H9 (cell line): ENCODE data around the gene MED13L. TPM values are rescaled to one million over a fixed set of nuclear protein-coding genes. Genes with fewer than 3 reads are reported as not detected.

Experiments
- DNase-seq: peaks from one replicate; pipeline ENCODE4 v3.0.0-alpha.2; 2017
- H2AFZ ChIP-seq: one replicate; pipeline ENCODE4 v1.6.1; 2013; ENCODE audit warnings: mild to moderate bottlenecking, low read length, control low read depth, moderate library complexity
- H2AK5ac ChIP-seq: 2 replicates; pipeline ENCODE4 v1.6.1; 2013; ENCODE audit warnings: low read length, control low read depth, mixed read lengths; ENCODE audit not compliant: insufficient read length
- H2BK120ac ChIP-seq: one replicate; pipeline ENCODE4 v1.6.1; 2013; ENCODE audit warnings: low read depth, mild to moderate bottlenecking, low read length, control low read depth, inconsistent platforms; ENCODE audit not compliant: poor library complexity, severe bottlenecking
- H2BK12ac ChIP-seq: 2 replicates; pipeline ENCODE4 v1.6.1; 2013; ENCODE audit warnings: low read length, control low read depth, mixed read lengths, low read depth; ENCODE audit not compliant: insufficient read length
- H2BK15ac ChIP-seq: 2 replicates; pipeline ENCODE4 v1.6.1; 2013; ENCODE audit warnings: low read depth, low read length, control low read depth
- H2BK20ac ChIP-seq: one replicate; pipeline ENCODE4 v1.6.1; 2013; ENCODE audit warnings: low read depth, mild to moderate bottlenecking, low read length, control low read depth, inconsistent platforms; ENCODE audit not compliant: poor library complexity, severe bottlenecking
- H2BK5ac ChIP-seq: 2 replicates; pipeline ENCODE4 v1.6.1; 2013; ENCODE audit warnings: low read length, control low read depth, mixed read lengths; ENCODE audit not compliant: insufficient read length
- H3K14ac ChIP-seq: 2 replicates; pipeline ENCODE4 v1.6.1; 2013; ENCODE audit warnings: low read length, control low read depth; ENCODE audit not compliant: insufficient read depth
- H3K18ac ChIP-seq: 2 replicates; pipeline ENCODE4 v1.6.1; 2013; ENCODE audit warnings: low read depth, mild to moderate bottlenecking, mixed read lengths, low read length, control low read depth; ENCODE audit not compliant: insufficient read length
- H3K23ac ChIP-seq: 2 replicates; pipeline ENCODE4 v1.6.1; 2013; ENCODE audit warnings: low read length, control low read depth, mixed read lengths, low read depth; ENCODE audit not compliant: insufficient read length
- H3K23me2 ChIP-seq: 2 replicates; pipeline ENCODE4 v1.6.1; 2013; ENCODE audit warnings: low read depth, mild to moderate bottlenecking, mixed read lengths, low read length, control low read depth; ENCODE audit not compliant: insufficient read length, poor library complexity, severe bottlenecking
- H3K27ac ChIP-seq: 2 replicates; pipeline ENCODE4 v1.5.1; 2013; ENCODE audit warnings: low read length, control low read depth, mixed read lengths, low read depth; ENCODE audit not compliant: insufficient read length
- H3K27me3 ChIP-seq: 2 replicates; pipeline ENCODE4 v1.6.1; 2013; ENCODE audit warnings: low read length, control low read depth, inconsistent platforms; ENCODE audit not compliant: insufficient read depth
- H3K4ac ChIP-seq: 2 replicates; pipeline ENCODE4 v1.6.1; 2013; ENCODE audit warnings: low read depth, mild to moderate bottlenecking, control low read depth, inconsistent platforms, low read length, moderate library complexity
- H3K4me1 ChIP-seq: 2 replicates; pipeline ENCODE4 v1.6.1; 2013; ENCODE audit warnings: low read length, control low read depth, inconsistent platforms; ENCODE audit not compliant: insufficient read depth
- H3K4me2 ChIP-seq: 2 replicates; pipeline ENCODE4 v1.6.1; 2013; ENCODE audit warnings: low read length, control low read depth, mixed read lengths; ENCODE audit not compliant: insufficient read length, insufficient read depth
- H3K56ac ChIP-seq: 2 replicates; pipeline ENCODE4 v1.6.1; 2013; ENCODE audit warnings: low read depth, mild to moderate bottlenecking, mixed read lengths, low read length, control low read depth; ENCODE audit not compliant: insufficient read length
- H3K79me1 ChIP-seq: 2 replicates; pipeline ENCODE4 v1.6.1; 2013; ENCODE audit warnings: low read depth, mild to moderate bottlenecking, moderate library complexity, low read length, control low read depth, inconsistent platforms; ENCODE audit not compliant: insufficient read depth, poor library complexity, severe bottlenecking
- H3K79me2 ChIP-seq: 2 replicates; pipeline ENCODE4 v1.6.1; 2013; ENCODE audit warnings: low read length, control low read depth, inconsistent platforms; ENCODE audit not compliant: insufficient read depth
- H3K9ac ChIP-seq: 2 replicates; pipeline ENCODE4 v1.6.1; 2013; ENCODE audit warnings: low read length, control low read depth, mixed read lengths; ENCODE audit not compliant: insufficient read length; ENCODE audit errors: extremely low read depth
- H3K9me3 ChIP-seq: one replicate; pipeline ENCODE4 v1.6.1; 2013; ENCODE audit warnings: low read depth, low read length, inconsistent platforms; ENCODE audit not compliant: control insufficient read depth
- H3T11ph ChIP-seq: one replicate; pipeline ENCODE4 v1.6.1; 2013; ENCODE audit warnings: mild to moderate bottlenecking, low read length, control low read depth, inconsistent platforms
- H4K20me1 ChIP-seq: one replicate; pipeline ENCODE4 v1.6.1; 2013; ENCODE audit not compliant: control insufficient read depth, insufficient read length, insufficient read depth
- H4K5ac ChIP-seq: 2 replicates; pipeline ENCODE4 v1.6.1; 2013; ENCODE audit warnings: low read depth, mild to moderate bottlenecking, mixed read lengths, low read length, control low read depth; ENCODE audit not compliant: insufficient read length
- H4K8ac ChIP-seq: replicated peaks from 2 replicates; pipeline ENCODE4 v1.6.1; 2013; ENCODE audit warnings: low read length, control low read depth, mixed read lengths, low read depth; ENCODE audit not compliant: insufficient read length
- H4K91ac ChIP-seq: 2 replicates; pipeline ENCODE4 v1.6.1; 2013; ENCODE audit warnings: low read depth, mild to moderate bottlenecking, moderate library complexity, mixed read lengths, low read length, control low read depth; ENCODE audit not compliant: insufficient read length
- H3K27ac Mint-ChIP-seq, 3 experiments: 2 replicates in 2 of 3; 3 replicates in 1 of 3; pipeline ENCODE4 v1.8.0; 2020 to 2021; ENCODE audit warnings: mixed read lengths in 3 of 3, mild to moderate bottlenecking in 1 of 3, moderate library complexity in 1 of 3
- H3K27me3 Mint-ChIP-seq: 2 replicates; pipeline ENCODE4 v1.8.0; 2021; ENCODE audit warnings: low read depth, mild to moderate bottlenecking, moderate library complexity, mixed read lengths
- H3K36me3 Mint-ChIP-seq, 3 experiments: 2 replicates in 2 of 3; 3 replicates in 1 of 3; pipeline ENCODE4 v1.8.0; 2020 to 2021; ENCODE audit warnings: low read depth in 3 of 3, mixed read lengths in 3 of 3; ENCODE audit not compliant: insufficient read depth in 1 of 3
- H3K4me1 Mint-ChIP-seq, 2 experiments: 2 replicates each; pipeline ENCODE4 v1.8.0; 2020; ENCODE audit warnings: mixed read lengths in 2 of 2
- H3K4me3 Mint-ChIP-seq, 2 experiments: 2 replicates in 1 of 2; 3 replicates in 1 of 2; pipeline ENCODE4 v1.8.0; 2020 to 2021; ENCODE audit warnings: mild to moderate bottlenecking in 2 of 2, mixed read lengths in 2 of 2, moderate library complexity in 1 of 2
- H3K9me3 Mint-ChIP-seq, 2 experiments: 2 replicates in 1 of 2; 3 replicates in 1 of 2; pipeline ENCODE4 v1.8.0; 2020; ENCODE audit warnings: mild to moderate bottlenecking in 2 of 2, mixed read lengths in 2 of 2, moderate library complexity in 1 of 2
- WGBS: extraction: QIAGEN DNeasy Blood & Tissue Kit; methylation state at CpG from one replicate; pipeline ENCODE4 v1.1.7; 2013; ENCODE audit warnings: missing lambda C conversion rate, low lambda C conversion rate, mixed read lengths; ENCODE audit not compliant: insufficient read length; ENCODE audit errors: extremely low coverage; 5-methylcytosine and 5-hydroxymethylcytosine counted together
- total RNA-seq: library from RNA; stranded (reverse); gene quantifications from 2 replicates; pipeline ENCODE4 v1.2.1, GENCODE V29; 2021
- TF ChIP-seq, protein P1 (sequence below): fragments of 200-600 bp; sonication (generic); conservative IDR thresholded peaks from 3 replicates; pipeline ENCODE4 v1.8.0; 2021; ENCODE audit warnings: antibody characterized with exemption, mild to moderate bottlenecking

MED13L gene
- total RNA-seq, 1 experiment from 2014 or later: 52.4 TPM

- no CpG with 5 or more reads among the region's 2 CpGs for WGBS
- Histone ChIP-seq H3K9me3 (no peaks in the 10 kb centered on the region), H3K79me2 (peaks cover 1% of the 10 kb centered on the region; the same call in 1 of the 2 replicates), H4K20me1 (no peaks in the 10 kb centered on the region), H2BK15ac (no peak overlapping the region), H4K91ac (no peak overlapping the region), H4K8ac (no peak overlapping the region), H2BK120ac (no peak overlapping the region), H3K9ac (no peak overlapping the region), H3T11ph (no peak overlapping the region), H2AFZ (no peak overlapping the region), H3K18ac (no peak overlapping the region), H3K56ac (no peak overlapping the region), H3K27me3 (no peaks in the 10 kb centered on the region), H3K27ac (no peak overlapping the region), H3K4ac (no peak overlapping the region), H2BK12ac (no peak overlapping the region), H3K79me1 (peaks cover 2% of the 10 kb centered on the region), H3K4me1 (peaks cover 7% of the 10 kb centered on the region), H4K5ac (no peak overlapping the region), H3K23ac (no peak overlapping the region), H2BK20ac (no peak overlapping the region), H2BK5ac (no peak overlapping the region), H3K14ac (no peak overlapping the region), H3K4me2 (no peak overlapping the region), H3K23me2 (no peaks in the 10 kb centered on the region), H2AK5ac (no peak overlapping the region)
- peaks cover 56 to 57% of the 10 kb centered on the region in 2 experiments for H3K4me1 Mint-ChIP-seq
- no peak overlapping the region for H3K4me3 Mint-ChIP-seq
- H3K27me3 Mint-ChIP-seq: no peaks in the 10 kb centered on the region
- DNase-seq: no peak
- TF ChIP-seq, protein P1, sequence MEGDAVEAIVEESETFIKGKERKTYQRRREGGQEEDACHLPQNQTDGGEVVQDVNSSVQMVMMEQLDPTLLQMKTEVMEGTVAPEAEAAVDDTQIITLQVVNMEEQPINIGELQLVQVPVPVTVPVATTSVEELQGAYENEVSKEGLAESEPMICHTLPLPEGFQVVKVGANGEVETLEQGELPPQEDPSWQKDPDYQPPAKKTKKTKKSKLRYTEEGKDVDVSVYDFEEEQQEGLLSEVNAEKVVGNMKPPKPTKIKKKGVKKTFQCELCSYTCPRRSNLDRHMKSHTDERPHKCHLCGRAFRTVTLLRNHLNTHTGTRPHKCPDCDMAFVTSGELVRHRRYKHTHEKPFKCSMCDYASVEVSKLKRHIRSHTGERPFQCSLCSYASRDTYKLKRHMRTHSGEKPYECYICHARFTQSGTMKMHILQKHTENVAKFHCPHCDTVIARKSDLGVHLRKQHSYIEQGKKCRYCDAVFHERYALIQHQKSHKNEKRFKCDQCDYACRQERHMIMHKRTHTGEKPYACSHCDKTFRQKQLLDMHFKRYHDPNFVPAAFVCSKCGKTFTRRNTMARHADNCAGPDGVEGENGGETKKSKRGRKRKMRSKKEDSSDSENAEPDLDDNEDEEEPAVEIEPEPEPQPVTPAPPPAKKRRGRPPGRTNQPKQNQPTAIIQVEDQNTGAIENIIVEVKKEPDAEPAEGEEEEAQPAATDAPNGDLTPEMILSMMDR: no peak
- H3K9me3 Mint-ChIP-seq: no peaks in the 10 kb centered on the region; a peak in 1 of 5 replicates
- no peaks in the 10 kb centered on the region for H3K36me3 Mint-ChIP-seq
- H3K27ac Mint-ChIP-seq: peak overlapping the region in 1 of 3 experiments; percentile 51; a peak in 3 of 7 replicates
Measured at GRCh38 chr12:116121453-116121871, 156.0 kb downstream of the MED13L start.
